ENCODE measurements around the gene MAP4.

DNA sequence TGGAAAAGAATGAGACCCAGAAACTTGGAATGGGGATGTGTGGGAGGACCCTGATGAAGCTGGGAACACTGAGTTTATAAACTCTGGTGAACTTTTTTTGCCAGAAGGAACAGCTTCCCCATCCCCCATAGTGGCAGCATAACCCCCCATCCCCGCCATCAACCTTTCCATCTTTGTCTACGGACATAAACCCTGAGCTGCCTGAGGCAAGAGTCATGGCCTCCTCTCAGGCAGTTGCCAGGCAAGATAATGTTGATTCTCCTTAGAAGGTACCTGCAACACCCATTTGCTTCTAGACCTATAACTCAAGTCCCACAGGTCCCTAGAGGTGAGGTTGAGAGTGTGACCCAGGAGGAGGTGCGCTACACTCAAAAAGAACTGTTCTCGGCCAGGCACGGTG is 11.5 kb downstream of the MAP4 start:
- TF ChIP-seq, protein P1, sequence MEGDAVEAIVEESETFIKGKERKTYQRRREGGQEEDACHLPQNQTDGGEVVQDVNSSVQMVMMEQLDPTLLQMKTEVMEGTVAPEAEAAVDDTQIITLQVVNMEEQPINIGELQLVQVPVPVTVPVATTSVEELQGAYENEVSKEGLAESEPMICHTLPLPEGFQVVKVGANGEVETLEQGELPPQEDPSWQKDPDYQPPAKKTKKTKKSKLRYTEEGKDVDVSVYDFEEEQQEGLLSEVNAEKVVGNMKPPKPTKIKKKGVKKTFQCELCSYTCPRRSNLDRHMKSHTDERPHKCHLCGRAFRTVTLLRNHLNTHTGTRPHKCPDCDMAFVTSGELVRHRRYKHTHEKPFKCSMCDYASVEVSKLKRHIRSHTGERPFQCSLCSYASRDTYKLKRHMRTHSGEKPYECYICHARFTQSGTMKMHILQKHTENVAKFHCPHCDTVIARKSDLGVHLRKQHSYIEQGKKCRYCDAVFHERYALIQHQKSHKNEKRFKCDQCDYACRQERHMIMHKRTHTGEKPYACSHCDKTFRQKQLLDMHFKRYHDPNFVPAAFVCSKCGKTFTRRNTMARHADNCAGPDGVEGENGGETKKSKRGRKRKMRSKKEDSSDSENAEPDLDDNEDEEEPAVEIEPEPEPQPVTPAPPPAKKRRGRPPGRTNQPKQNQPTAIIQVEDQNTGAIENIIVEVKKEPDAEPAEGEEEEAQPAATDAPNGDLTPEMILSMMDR (IDR thresholded peaks at IDR 0.05; ENCODE audit: low read depth, low read length, poor library complexity, severe bottlenecking) = no peak
- TF ChIP-seq EZH2phosphoT487 (IDR thresholded peaks at IDR 0.05; ENCODE audit: borderline replicate concordance, low read length) = no peak
